Body of pancreas (tissue), 4 donors: Measurements from ENCODE around the gene COL4A4. TPM values are rescaled to one million over a fixed set of nuclear protein-coding genes. Genes with fewer than 3 reads are reported as not detected.

Source experiments
- ATAC-seq: fragments of 150-250 bp; one replicate; pipeline ENCODE4 v1.9.1; 2016
- DNase-seq, 4 donors: peaks; one replicate each; pipeline ENCODE4 v3.0.0-alpha.2; 2019
- H3K27ac ChIP-seq, 4 donors: fragments of 200-600 bp; sonication (generic); 1 replicate in 3 of 4; 2 replicates in 1 of 4; pipeline versions ENCODE4 v1.5.1 to v1.6.1; 2016 to 2019; ENCODE audit warnings: mild to moderate bottlenecking in 1 of 4, mixed read lengths in 1 of 4, moderate library complexity in 1 of 4
- H3K27me3 ChIP-seq, 2 donors: fragments of 200-600 bp; sonication (generic); one replicate each; pipeline ENCODE4 v1.6.0; 2016; ENCODE audit warnings: mild to moderate bottlenecking in 1 of 2
- H3K36me3 ChIP-seq, 2 donors: fragments of 200-600 bp; sonication (generic); replicated peaks in 1 of 2; 2 replicates each; pipeline ENCODE4 v1.5.1; 2016; ENCODE audit warnings: low read depth in 2 of 2; ENCODE audit not compliant: insufficient read depth in 1 of 2
- H3K4me1 ChIP-seq: fragments of 200-600 bp; sonication (generic); one replicate; pipeline ENCODE4 v1.6.0; 2016
- H3K4me3 ChIP-seq, 2 donors: fragments of 200-600 bp; sonication (generic); 1 replicate in 1 of 2; 2 replicates in 1 of 2; pipeline ENCODE4 v1.5.1; 2016 to 2019
- H3K9me3 ChIP-seq, 3 donors: fragments of 200-600 bp; sonication (generic); 1 replicate in 2 of 3; 2 replicates in 1 of 3; pipeline ENCODE4 v1.5.1; 2016
- CTCF ChIP-seq, 7 experiments: fragments of 450-650 bp in 4 of 7; fragments of 200-600 bp in 3 of 7; sonication (generic) in 3 of 7; IDR thresholded peaks; one replicate each; pipeline ENCODE4 v1.5.1; 2016 to 2019; ENCODE audit warnings: antibody characterized with exemption in 7 of 7
- POLR2A ChIP-seq, 3 donors: fragments of 450-650 bp; IDR thresholded peaks; one replicate each; pipeline ENCODE4 v1.6.1; 2016; ENCODE audit warnings: antibody characterized with exemption in 3 of 3, mild to moderate bottlenecking in 2 of 3
- WGBS, 2 donors: methylation state at CpG; one replicate each; pipeline ENCODE4 v1.1.5; 2017; 5-methylcytosine and 5-hydroxymethylcytosine counted together
- intact Hi-C: fragments of 100-400 bp; cut with DNase I; formaldehyde crosslinking; loops from one replicate; pipeline ENCODE4 v1.15.1; 2023
- total RNA-seq, 2 donors: library from RNA; depleted of rRNA; stranded (reverse); fragments of >200 nt; gene quantifications; one replicate each; pipeline ENCODE4 v1.1.0, GENCODE V29; 2016

COL4A4 gene
- total RNA-seq, 2 donors from 2014 or later = 2.3 to 10.5 TPM

GRCh38 chr2:227029426-227030105 lies 134.4 kb downstream of the COL4A4 start:
- Histone ChIP-seq H3K4me3 (no peak overlapping the region), H3K36me3 (no peaks in the 10 kb centered on the region), H3K9me3 (no peaks in the 10 kb centered on the region), H3K4me1 (peaks cover 7% of the 10 kb centered on the region), H3K27me3 (no peaks in the 10 kb centered on the region), H3K27ac (no peak overlapping the region)
- WGBS, 2 donors = 71 to 90% methylated on average over 3 of the region's 3 CpGs
- no peak for DNase-seq
- TF ChIP-seq POLR2A (IDR thresholded peaks at IDR 0.05) = no peak
- no peak for TF ChIP-seq CTCF (IDR thresholded peaks at IDR 0.05)
- intact Hi-C loops = loop anchor here (10.0 kb wide), 1 partner anchor 85 kb away; no protein-coding TSS in a partner anchor
- ATAC-seq = no peak

GRCh38 chr2:227025510-227025909 lies 138.5 kb downstream of the COL4A4 start:
- TF ChIP-seq POLR2A (IDR thresholded peaks at IDR 0.05) (no peak), CTCF (IDR thresholded peaks at IDR 0.05) (no peak)
- Histone ChIP-seq H3K4me3 (no peak overlapping the region), H3K9me3 (no peaks in the 10 kb centered on the region), H3K4me1 (no peaks in the 10 kb centered on the region), H3K36me3 (no peaks in the 10 kb centered on the region), H3K27ac (no peak overlapping the region), H3K27me3 (no peaks in the 10 kb centered on the region)
- intact Hi-C loops = no loop called here
- 75 to 83% methylated on average over 2 of the region's 2 CpGs for WGBS, 2 donors
- ATAC-seq (no peak), DNase-seq (no peak)

- no peaks in the 10 kb centered on the region for H3K27me3 ChIP-seq
- no peak for TF ChIP-seq CTCF (IDR thresholded peaks at IDR 0.05)
- TF ChIP-seq POLR2A (IDR thresholded peaks at IDR 0.05) = no peak
- intact Hi-C loops = no loop called here
- H3K27ac ChIP-seq = no peak overlapping the region
- H3K4me3 ChIP-seq = no peak overlapping the region
- H3K9me3 ChIP-seq = no peaks in the 10 kb centered on the region
- ATAC-seq (no peak), DNase-seq (no peak)
- H3K36me3 ChIP-seq = no peaks in the 10 kb centered on the region
- no peaks in the 10 kb centered on the region for H3K4me1 ChIP-seq
- 63 to 73% methylated on average over 3 of the region's 3 CpGs for WGBS, 2 donors
Measured at GRCh38 chr2:227022608-227023007, 141.4 kb downstream of the COL4A4 start.

GRCh38 chr2:227020416-227020815 lies 143.6 kb downstream of the COL4A4 start:
- Histone ChIP-seq H3K27ac (no peak overlapping the region), H3K4me3 (no peak overlapping the region), H3K36me3 (no peaks in the 10 kb centered on the region), H3K27me3 (no peaks in the 10 kb centered on the region), H3K9me3 (no peaks in the 10 kb centered on the region), H3K4me1 (no peaks in the 10 kb centered on the region)
- DNase-seq (no peak), ATAC-seq (no peak)
- WGBS, 2 donors = 75 to 87% methylated on average over 2 of the region's 2 CpGs
- TF ChIP-seq POLR2A (IDR thresholded peaks at IDR 0.05) (no peak), CTCF (IDR thresholded peaks at IDR 0.05) (no peak)
- intact Hi-C loops = no loop called here

- intact Hi-C loops = no loop called here
- Histone ChIP-seq H3K27me3 (no peaks in the 10 kb centered on the region), H3K27ac (no peak overlapping the region), H3K36me3 (no peaks in the 10 kb centered on the region), H3K4me1 (no peaks in the 10 kb centered on the region), H3K9me3 (no peaks in the 10 kb centered on the region), H3K4me3 (no peak overlapping the region)
- ATAC-seq = no peak
- TF ChIP-seq CTCF (IDR thresholded peaks at IDR 0.05) (no peak), POLR2A (IDR thresholded peaks at IDR 0.05) (no peak)
- WGBS, 2 donors = 72 to 75% methylated on average over 4 of the region's 4 CpGs
- DNase-seq = no peak
Measured at GRCh38 chr2:227016894-227017293, 147.1 kb downstream of the COL4A4 start.
